Immature natural killer cell (primary cell): ENCODE measurements around the gene GRP. TPM values are rescaled to one million over a fixed set of nuclear protein-coding genes. Genes with fewer than 3 reads are reported as not detected.

Experiments used
- DNase-seq, 3 donors: peaks; one replicate each; pipeline ENCODE4 v3.0.0; 2022; ENCODE audit warnings: mixed read lengths in 1 of 3
- H3K27ac Mint-ChIP-seq, 6 donors: one replicate each; pipeline ENCODE4 v1.8.0; 2020; ENCODE audit warnings: mixed read lengths in 6 of 6, mild to moderate bottlenecking in 5 of 6, inconsistent platforms in 4 of 6, moderate library complexity in 3 of 6
- H3K27me3 Mint-ChIP-seq, 3 donors: one replicate each; pipeline ENCODE4 v1.8.0; 2020 to 2021; ENCODE audit warnings: low read depth in 3 of 3, mild to moderate bottlenecking in 3 of 3, mixed read lengths in 3 of 3, moderate library complexity in 3 of 3, inconsistent platforms in 1 of 3
- H3K36me3 Mint-ChIP-seq, 3 donors: one replicate each; pipeline ENCODE4 v1.8.0; 2020; ENCODE audit warnings: mixed read lengths in 3 of 3, inconsistent platforms in 2 of 3, mild to moderate bottlenecking in 2 of 3
- H3K4me1 Mint-ChIP-seq, 2 donors: one replicate each; pipeline ENCODE4 v1.8.0; 2020; ENCODE audit warnings: inconsistent platforms in 2 of 2, mild to moderate bottlenecking in 2 of 2, mixed read lengths in 2 of 2, moderate library complexity in 1 of 2
- H3K4me3 Mint-ChIP-seq, 5 donors: one replicate each; pipeline ENCODE4 v1.8.0; 2020; ENCODE audit warnings: mild to moderate bottlenecking in 5 of 5, mixed read lengths in 5 of 5, inconsistent platforms in 3 of 5, moderate library complexity in 3 of 5
- H3K9me3 Mint-ChIP-seq, 6 donors: one replicate each; pipeline ENCODE4 v1.8.0; 2020; ENCODE audit warnings: mild to moderate bottlenecking in 6 of 6, mixed read lengths in 6 of 6, inconsistent platforms in 4 of 6, moderate library complexity in 3 of 6
- polyA plus RNA-seq, 3 donors: library from polyadenylated mRNA; unstranded; fragments of 300-500 nt; fragmentation: Illumina TruSeq; gene quantifications; one replicate each; pipeline ENCODE4 v1.2.3, GENCODE V29; 2021

Gene GRP
- polyA plus RNA-seq, 3 donors from 2014 or later, result not detected

DNA sequence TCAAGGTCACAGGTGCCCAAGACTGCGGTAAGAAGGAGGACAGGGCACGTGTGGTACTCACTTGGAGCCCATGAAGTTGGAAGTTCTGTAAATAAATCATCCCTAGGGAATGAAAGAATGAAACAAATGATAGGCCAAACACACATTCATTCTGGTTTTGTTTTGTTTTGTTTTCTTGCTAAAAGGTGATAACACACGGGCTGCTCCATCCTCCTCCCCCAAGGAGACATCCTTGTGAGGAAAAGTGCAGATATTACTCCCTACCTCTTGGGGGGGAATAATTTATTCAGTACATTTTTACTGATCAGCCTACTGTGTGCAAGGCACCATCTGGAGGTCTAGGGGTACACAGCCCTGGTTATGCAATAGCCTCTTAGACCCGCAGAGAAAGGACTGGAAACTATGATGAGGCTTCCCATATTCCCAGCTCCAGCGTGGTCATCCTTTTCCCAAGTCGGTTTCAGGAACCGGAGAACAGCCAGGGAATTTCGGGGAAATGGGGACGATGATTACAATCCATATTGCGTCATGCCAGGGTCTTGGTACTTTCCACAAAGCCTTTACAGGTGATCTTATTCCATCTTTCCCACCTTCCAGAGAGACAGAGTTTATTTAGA is 47.0 kb downstream of the GRP start:
- no peak for DNase-seq
- Mint-ChIP-seq H3K4me3 (no peak overlapping the region), H3K27ac (no peak overlapping the region), H3K4me1 (peaks cover 6 to 11% of the 10 kb centered on the region in 2 donors), H3K27me3 (peaks cover 24 to 47% (median 26%) of the 10 kb centered on the region in 3 donors), H3K9me3 (peaks cover 0 to 9% (median 1%) of the 10 kb centered on the region in 6 donors), H3K36me3 (peaks cover 0 to 4% (median 0%) of the 10 kb centered on the region in 3 donors)

DNA sequence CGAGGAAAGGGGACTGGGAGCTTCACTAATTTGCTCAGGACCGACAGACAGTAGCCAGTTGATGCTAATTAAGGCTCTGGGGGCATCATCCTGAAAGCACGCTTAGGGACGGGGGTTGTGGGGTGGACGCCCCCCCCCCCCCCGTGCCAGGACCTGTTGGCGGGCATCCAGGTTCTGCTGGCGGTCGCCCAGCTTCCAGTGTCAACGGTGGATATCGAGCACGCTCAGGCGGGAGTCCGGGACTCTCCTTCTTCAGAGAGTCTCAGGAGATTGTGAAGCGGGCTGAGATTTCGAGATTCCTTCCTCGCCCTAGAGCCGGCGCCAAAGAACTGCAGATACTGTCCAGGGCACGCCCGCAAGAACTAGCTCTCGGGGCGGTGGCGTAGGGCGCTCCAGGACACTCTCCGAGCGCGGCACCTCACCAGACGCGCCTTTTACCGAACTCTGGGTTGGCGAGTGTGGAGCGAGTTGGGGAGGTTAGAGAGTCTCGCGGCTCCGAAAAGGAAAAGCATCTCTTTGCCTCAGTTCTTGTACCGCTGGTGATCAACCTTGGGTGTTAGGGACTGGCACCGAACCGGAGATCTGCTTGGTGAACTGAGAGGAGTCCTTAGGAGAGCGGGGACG is 47.7 kb downstream of the GRP start:
- Mint-ChIP-seq H3K4me1 (peaks cover 6 to 11% of the 10 kb centered on the region in 2 donors), H3K36me3 (peaks cover 0 to 4% (median 0%) of the 10 kb centered on the region in 3 donors)

DNA sequence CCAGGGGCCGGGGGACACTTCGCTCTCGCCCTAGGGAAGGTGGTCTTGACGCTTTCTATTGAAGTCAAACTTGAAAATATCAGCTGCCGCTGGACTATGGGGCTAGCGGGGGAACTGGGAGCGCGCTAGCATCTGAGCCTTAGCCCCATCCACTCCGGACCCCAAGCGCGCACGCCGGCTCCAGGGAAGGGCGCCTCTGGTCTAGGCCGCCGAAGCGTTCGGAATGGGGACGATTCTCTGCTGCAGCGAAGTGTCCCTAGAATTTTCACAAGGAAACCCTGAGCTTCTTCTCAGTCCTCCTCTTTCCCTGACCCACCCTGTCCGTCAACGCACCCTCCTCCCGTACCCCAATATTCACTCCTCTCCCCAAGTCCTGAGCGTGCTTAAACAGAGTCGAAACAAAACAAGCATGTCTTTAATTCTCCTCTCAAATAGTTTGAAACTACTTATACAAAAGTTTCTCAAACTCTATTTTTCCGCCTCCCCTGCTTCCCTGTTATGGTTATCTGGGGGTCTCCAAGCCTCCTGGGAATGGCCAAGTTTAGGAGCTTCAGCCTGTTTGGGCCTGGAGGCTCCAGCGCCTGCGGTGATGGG is 48.3 kb downstream of the GRP start:
- peaks cover 6 to 11% of the 10 kb centered on the region in 2 donors for H3K4me1 Mint-ChIP-seq
- H3K4me3 Mint-ChIP-seq, result no peak overlapping the region
- H3K27ac Mint-ChIP-seq, result no peak overlapping the region
- peaks cover 0 to 7% (median 0%) of the 10 kb centered on the region in 6 donors for H3K9me3 Mint-ChIP-seq
- DNase-seq, result no peak
- peaks cover 24 to 40% (median 26%) of the 10 kb centered on the region in 3 donors for H3K27me3 Mint-ChIP-seq
- peaks cover 0 to 4% (median 0%) of the 10 kb centered on the region in 3 donors for H3K36me3 Mint-ChIP-seq

More for the DNA sequence above, 47.7 kb downstream of the GRP start:
- no peak overlapping the region for H3K27ac Mint-ChIP-seq
- no peak overlapping the region for H3K4me3 Mint-ChIP-seq
- H3K9me3 Mint-ChIP-seq, result peaks cover 0 to 9% (median 1%) of the 10 kb centered on the region in 6 donors
- peaks cover 24 to 46% (median 26%) of the 10 kb centered on the region in 3 donors for H3K27me3 Mint-ChIP-seq
- DNase-seq, result no peak

DNA sequence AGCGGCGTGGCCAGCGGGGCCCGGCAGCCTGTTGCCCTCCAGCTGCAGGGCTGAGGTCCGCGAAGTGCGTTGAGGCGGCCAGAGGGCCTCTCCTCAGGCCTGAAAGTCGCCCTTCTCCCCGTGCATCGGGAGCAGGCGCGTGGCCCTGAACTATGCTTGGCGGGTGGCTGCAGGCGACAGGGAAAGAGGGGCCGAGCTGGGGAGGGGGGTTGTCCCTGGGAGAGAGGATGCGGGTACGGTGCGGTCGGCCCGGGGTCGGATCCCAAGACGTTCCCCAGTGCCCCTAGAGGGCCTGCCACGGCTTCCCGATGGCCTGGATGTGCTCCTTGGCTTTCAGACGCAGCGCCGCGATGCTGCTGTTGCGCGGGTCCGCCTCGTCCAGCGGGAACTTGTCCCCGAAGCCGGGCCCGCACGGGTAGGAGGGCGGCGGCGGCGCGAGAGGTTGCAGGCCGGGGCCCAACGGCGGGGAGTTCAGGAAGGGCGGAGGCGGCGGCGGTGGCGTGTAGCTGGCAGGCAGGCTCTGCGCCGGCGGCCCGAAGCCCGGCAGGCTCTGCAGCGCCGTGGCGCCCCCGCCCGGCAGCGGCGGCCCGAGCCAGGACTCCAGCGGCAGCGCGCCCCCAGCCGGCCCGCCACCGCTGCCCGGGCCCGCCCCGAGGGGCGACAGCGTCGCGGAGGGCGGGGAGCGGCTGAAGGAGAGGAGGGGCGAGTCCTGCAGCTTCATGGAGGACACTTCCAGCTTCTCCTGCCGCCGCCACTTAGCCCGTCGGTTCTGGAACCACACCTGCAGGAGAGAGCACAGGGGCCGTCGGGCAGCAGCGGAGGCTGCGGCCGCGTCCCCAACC is 49.0 kb downstream of the GRP start:
- Mint-ChIP-seq H3K4me3 (peak overlapping the region in 1 of 5 donors; percentile 60), H3K4me1 (peaks cover 6% of the 10 kb centered on the region in 2 donors), H3K27ac (no peak overlapping the region), H3K9me3 (no peaks in the 10 kb centered on the region), H3K27me3 (peaks cover 22 to 35% (median 26%) of the 10 kb centered on the region in 3 donors), H3K36me3 (peaks cover 0 to 4% (median 0%) of the 10 kb centered on the region in 3 donors)
- no peak for DNase-seq

DNA sequence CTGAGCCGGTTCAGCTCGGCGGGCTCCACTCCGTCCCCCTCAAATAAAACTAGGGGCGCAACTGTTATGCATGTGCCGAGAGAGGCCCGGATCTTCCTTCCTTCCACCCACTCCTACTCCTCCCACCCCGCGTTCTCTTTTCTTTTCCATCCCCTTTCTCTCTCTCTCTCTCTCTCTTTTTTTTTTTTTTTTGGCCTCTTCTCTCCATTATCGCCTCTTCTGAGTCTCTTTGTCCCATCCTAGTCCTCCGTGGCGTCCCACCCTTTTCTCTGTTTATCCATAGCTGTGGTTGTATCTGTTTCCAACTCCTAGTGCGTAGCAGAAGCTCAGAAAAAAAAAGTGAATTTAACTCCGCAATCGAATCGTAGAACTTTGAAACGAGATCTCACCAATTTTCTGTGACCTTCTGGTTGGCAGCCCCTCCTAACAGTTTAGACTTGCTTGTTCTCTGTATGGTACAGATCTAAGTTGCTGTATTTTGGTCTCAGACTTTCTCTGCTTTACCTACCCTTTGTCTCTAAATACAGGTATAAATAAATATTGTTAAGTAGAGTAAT is 49.7 kb downstream of the GRP start:
- no peaks in the 10 kb centered on the region for H3K9me3 Mint-ChIP-seq

DNA sequence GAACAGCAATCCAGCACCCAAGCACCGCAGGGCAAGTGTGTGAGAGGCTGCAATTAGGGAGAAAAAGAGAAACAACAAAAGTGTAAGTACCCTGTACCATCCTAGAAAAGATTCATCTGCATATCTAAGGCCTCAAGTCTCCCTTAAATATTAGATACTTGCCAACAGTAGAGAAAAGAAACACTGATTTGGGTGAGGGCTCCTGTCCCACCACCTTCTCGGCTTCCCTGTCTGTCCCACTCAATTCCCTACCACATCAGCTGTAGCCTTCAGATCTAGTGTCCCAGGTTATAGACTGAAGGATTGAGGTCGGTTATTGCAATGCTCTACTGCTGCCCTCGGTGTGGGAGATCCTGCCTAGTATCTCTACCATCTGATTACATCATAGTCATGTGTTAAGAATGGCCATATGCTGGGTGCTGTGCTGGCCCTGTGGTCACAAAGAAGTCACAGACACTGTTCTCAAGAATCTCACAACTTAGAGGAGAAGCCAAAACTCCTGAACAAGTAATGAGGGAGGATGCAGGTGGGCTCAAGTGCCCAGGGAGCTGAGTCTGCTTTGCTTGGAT is 50.8 kb downstream of the GRP start:
- H3K4me3 Mint-ChIP-seq, result no peak overlapping the region
- peaks cover 26 to 40% (median 29%) of the 10 kb centered on the region in 3 donors for H3K27me3 Mint-ChIP-seq

More for the DNA sequence above, 49.7 kb downstream of the GRP start:
- DNase-seq, result no peak
- no peak overlapping the region for H3K27ac Mint-ChIP-seq
- peaks cover 0 to 4% (median 0%) of the 10 kb centered on the region in 3 donors for H3K36me3 Mint-ChIP-seq
- H3K27me3 Mint-ChIP-seq, result peaks cover 25 to 35% (median 26%) of the 10 kb centered on the region in 3 donors
- H3K4me1 Mint-ChIP-seq, result peaks cover 6% of the 10 kb centered on the region in 2 donors
- H3K4me3 Mint-ChIP-seq, result peak overlapping the region in 4 of 5 donors; percentile 1 to 60 (median 24)

DNA sequence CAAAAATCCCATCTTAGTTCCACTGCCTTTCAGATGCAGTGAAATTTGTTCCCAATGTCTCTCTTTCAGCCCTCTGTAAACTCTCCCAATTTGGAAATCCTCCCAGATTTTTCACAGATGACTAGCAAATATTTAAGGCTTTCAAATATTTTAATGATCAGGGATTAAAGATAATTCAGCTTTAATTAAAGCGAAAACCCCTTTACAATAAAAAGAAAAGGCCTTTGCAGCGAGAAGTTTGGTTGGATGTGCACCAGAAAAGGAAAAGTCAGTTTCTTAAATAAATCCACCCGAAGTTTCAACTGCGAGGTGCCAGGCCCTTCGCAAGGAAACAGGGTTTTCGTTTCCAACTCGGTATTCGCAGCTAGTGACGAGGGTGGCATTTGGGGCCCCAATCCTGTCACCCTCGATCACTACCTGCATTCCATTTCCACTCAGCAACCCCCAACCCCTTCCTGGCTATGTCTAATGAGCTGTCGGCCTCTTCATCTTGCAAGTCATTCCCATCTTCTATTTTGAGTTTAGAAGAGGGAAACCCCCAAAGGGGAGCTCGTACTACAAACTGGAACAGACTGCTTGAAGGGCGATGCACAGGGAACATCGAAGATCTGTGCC is 51.8 kb downstream of the GRP start:
- peaks cover 6% of the 10 kb centered on the region in 2 donors for H3K4me1 Mint-ChIP-seq
- DNase-seq, result no peak
- peaks cover 23 to 30% (median 24%) of the 10 kb centered on the region in 3 donors for H3K27me3 Mint-ChIP-seq
- H3K36me3 Mint-ChIP-seq, result peaks cover 0 to 4% (median 0%) of the 10 kb centered on the region in 3 donors
- peak overlapping the region in 1 of 5 donors; percentile 38 for H3K4me3 Mint-ChIP-seq
- H3K9me3 Mint-ChIP-seq, result no peaks in the 10 kb centered on the region
- H3K27ac Mint-ChIP-seq, result no peak overlapping the region

More for the DNA sequence above, 50.8 kb downstream of the GRP start:
- Mint-ChIP-seq H3K4me1 (peaks cover 6% of the 10 kb centered on the region in 2 donors), H3K9me3 (no peaks in the 10 kb centered on the region), H3K36me3 (peaks cover 0 to 4% (median 0%) of the 10 kb centered on the region in 3 donors), H3K27ac (no peak overlapping the region)
- no peak for DNase-seq

DNA sequence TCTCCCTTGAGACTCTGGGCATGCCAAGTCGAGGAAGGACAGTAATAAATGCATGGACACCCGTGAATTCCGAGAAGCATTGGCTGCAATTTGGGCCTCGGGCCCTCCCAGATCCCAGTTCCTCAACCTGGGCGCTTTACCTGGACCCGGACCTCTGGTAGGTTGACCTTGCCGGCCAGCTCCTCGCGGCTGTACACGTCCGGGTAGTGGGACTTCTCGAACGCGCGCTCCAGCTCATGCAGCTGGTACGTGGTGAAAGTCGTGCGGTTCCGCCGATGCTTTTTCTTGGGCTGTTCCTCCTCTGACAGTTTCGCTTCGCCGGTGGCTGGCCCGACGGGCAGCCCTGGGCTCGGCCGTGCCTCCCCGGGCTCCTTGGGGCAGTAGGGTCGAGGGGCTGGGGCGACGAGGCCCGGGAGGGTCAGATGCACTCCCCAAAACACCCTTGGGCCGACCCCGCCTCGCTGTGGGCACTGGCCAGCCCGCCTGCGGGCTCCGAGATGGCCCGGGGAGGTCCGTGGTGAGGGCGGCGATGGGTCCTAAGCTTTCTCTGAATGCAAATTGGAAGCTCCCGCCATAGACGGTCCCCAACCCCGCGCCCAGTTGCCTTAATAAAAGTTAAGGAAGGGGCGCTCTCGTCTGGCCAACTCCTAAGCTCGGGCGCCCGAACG is 52.4 kb downstream of the GRP start:
- peaks cover 6% of the 10 kb centered on the region in 2 donors for H3K4me1 Mint-ChIP-seq
- H3K4me3 Mint-ChIP-seq, result peak overlapping the region in 1 of 5 donors; percentile 38
- no peaks in the 10 kb centered on the region for H3K9me3 Mint-ChIP-seq
- H3K27me3 Mint-ChIP-seq, result peaks cover 24 to 28% (median 25%) of the 10 kb centered on the region in 3 donors
- no peak for DNase-seq
- H3K27ac Mint-ChIP-seq, result no peak overlapping the region
- H3K36me3 Mint-ChIP-seq, result peaks cover 0 to 4% (median 0%) of the 10 kb centered on the region in 3 donors

DNA sequence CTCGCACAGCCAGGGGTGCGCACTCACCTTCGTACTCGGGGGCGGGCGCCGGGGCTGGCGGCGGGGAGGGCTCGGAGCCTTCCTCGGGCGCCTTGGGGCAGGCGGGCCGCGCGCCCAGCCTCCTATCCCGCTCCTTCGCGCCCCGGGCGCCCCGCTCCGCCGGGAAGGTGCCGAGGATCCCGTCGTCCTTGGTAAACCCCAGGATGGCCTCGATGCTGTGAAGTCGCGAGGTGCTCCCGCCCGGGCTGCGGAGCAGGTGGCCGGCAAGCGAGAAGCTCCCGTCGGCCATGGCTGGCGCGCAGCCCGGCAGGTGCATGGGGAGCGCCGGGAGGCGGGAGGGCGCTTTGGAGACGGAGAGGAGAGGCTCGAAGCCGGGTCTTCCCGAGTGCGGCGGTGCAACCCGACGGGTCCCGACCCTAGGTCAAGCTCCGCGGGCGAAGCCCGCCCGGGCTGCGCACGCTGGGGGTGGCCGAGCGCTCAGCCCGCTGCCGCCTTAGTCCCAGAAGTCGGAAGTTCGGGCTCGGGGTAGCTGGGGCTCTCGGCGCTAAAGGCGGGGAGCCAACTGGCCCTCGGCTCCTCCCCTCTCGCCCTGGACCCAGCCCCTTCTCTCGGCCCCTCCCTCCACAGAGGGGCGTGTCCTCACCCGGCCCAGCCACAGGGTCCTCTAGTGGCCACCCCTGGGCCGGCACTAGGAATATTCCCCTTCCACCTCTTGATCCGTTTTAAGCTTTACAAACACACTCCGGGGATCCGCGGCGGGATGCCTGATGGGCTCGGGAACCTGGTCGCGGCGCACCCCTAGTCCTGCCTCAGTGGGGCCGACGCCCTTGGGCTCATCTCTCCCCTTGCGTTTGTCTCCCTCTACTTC is 53.2 kb downstream of the GRP start, which contains the start of gene RAX:
Gene RAX (minus strand): TSS at position 564 of the 868 bp plus-strand sequence. CDS start 248 bp downstream, at position 316.
- no peak within 1 kb of the TSS for H3K27ac Mint-ChIP-seq
- H3K27me3 Mint-ChIP-seq, result peaks cover 19 to 27% (median 23%) of the 10 kb centered on the region in 3 donors
- no peaks in the 10 kb centered on the region for H3K9me3 Mint-ChIP-seq
- no peak within 1 kb of the TSS for H3K4me3 Mint-ChIP-seq
- H3K36me3 Mint-ChIP-seq, result peaks cover 0 to 4% (median 0%) of the 10 kb centered on the region in 3 donors
- DNase-seq, result no peak
- H3K4me1 Mint-ChIP-seq, result peaks cover 6% of the 10 kb centered on the region in 2 donors

DNA sequence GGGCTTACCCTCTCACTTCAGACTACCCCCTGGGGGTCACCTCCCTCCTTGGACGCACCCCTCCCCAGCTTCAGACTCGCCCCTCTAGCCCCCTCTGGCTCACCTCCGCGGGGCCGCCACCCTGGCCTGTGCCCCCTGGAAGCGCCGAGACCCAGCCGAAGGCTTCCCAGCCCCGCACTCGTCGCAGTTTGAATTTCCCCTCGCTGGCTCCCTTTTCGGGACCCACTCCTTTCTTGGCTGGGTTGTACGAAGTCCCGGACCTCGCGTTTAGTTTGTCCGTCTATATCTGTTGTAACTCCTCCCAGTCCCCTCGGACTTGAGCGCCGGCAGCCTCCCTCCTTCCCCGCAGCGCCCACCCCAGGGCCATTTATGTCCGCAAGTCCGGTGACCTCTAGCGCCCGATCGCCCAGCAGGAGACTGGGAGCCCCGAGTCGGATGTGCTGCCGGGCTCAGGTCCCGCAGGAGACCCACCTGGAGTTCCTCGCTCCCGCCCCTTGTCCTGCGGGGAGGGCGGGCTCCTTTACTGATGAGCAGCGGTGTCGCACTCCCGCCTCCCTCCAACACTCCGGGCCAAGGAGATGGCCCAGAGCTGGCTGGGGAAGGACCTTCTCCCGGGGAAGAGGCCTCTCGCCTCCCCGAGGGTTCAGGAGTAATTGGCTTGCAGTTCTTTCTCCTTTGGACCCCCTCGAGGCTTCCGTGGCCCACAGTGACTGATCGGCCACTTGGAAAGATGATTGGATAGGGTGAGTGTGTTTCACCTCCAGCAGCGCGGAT is 54.0 kb downstream of the GRP start:
- Mint-ChIP-seq H3K36me3 (peaks cover 0 to 4% (median 0%) of the 10 kb centered on the region in 3 donors), H3K9me3 (no peaks in the 10 kb centered on the region), H3K27ac (no peak overlapping the region), H3K27me3 (peaks cover 17 to 24% (median 23%) of the 10 kb centered on the region in 3 donors), H3K4me3 (no peak overlapping the region), H3K4me1 (peaks cover 4 to 6% of the 10 kb centered on the region in 2 donors)
- DNase-seq, result no peak

DNA sequence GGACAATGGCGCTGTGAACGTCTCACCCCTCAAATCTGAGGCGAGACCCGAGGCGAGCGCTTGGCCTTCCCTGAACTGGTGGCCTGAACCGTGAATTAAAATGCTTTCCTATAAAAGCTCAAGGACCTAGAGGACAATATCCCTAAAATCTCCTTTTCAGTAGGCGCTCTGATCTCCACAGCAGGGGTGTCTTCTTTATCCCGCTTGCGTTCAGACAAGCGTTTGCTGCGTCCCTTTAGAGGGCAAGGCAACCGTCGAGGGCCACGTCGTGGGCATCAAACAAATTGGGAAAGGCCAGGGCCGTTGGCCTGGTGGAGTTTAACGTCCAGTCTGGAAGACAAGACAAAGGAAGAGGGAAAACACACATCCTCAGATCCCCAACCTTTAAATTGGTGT is 54.6 kb downstream of the GRP start:
- no peak overlapping the region for H3K27ac Mint-ChIP-seq
- H3K4me1 Mint-ChIP-seq, result peaks cover 4% of the 10 kb centered on the region in 2 donors
- DNase-seq, result no peak
- no peak overlapping the region for H3K4me3 Mint-ChIP-seq
- no peaks in the 10 kb centered on the region for H3K9me3 Mint-ChIP-seq
- peaks cover 0 to 3% (median 0%) of the 10 kb centered on the region in 3 donors for H3K36me3 Mint-ChIP-seq
- peaks cover 17 to 24% (median 22%) of the 10 kb centered on the region in 3 donors for H3K27me3 Mint-ChIP-seq
